Measurements from ENCODE around the gene MSH2.
"Not testable (repeated sequence)": the region's sequence is repeated elsewhere in the genome, so short reads cannot be mapped to it uniquely, and the experiment has no call there.

MSH2 gene

DNA sequence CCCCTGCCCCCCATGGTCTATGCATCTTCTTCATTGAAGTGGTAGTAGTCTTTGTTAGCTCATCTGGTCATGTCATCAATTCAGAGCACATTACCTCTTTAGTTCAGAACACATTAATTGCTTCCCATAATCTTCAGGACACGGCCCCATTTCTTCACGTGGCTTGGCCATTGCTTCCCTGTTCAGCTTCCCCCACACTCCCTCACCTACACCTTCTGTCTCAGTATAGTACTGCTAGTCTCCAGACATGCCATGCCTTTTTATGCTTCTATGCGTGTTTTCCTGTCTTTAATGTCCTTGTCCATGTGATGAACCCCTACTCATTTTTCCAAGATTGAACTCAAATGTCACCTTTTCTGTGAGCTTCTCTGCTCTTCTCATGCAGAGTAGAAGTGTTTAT, 35.1 kb downstream of the MSH2 start:
- Histone ChIP-seq H3K4me1 (ENCODE audit: control insufficient read depth, insufficient read depth, low read length) (no peaks in the 10 kb centered on the region), H3K4me3 (ENCODE audit: low read depth, low read length) (no peak overlapping the region), H3K9ac (ENCODE audit: low read depth, low read length) (no peak overlapping the region), H3K9me3 (ENCODE audit: control insufficient read depth, insufficient read depth, low read length) (no peaks in the 10 kb centered on the region), H3K27ac (ENCODE audit: low read depth, low read length) (no peak overlapping the region), H3K36me3 (ENCODE audit: control insufficient read depth, insufficient read depth, low read length) (peaks cover 72% of the 10 kb centered on the region), H3K27me3 (ENCODE audit: control insufficient read depth, insufficient read depth, low read length) (no peaks in the 10 kb centered on the region)

DNA sequence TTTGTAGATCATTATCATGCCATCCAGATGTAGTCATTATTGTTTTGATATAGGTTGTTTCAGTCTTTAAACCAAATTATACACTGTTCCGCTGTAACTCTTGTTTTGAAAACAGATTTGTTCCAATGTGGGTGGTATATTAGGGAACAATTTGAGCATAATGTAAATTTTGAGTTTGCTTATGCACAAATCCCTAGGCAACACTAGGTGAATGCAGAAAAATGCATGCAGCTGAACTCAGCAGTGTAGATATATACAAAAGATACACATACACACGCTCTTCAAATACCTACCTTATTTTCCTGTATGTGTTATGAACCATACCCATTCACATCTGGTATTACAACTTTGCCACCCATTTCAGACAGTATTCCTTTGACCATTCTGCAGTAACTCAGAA, 35.8 kb downstream of the MSH2 start:
- Histone ChIP-seq H3K27ac (ENCODE audit: low read depth, low read length) (no peak overlapping the region), H3K9me3 (ENCODE audit: control insufficient read depth, insufficient read depth, low read length) (no peaks in the 10 kb centered on the region), H3K4me3 (ENCODE audit: low read depth, low read length) (no peak overlapping the region), H3K27me3 (ENCODE audit: control insufficient read depth, insufficient read depth, low read length) (no peaks in the 10 kb centered on the region), H3K9ac (ENCODE audit: low read depth, low read length) (no peak overlapping the region), H3K4me1 (ENCODE audit: control insufficient read depth, insufficient read depth, low read length) (no peaks in the 10 kb centered on the region), H3K36me3 (ENCODE audit: control insufficient read depth, insufficient read depth, low read length) (peaks cover 78% of the 10 kb centered on the region)

DNA sequence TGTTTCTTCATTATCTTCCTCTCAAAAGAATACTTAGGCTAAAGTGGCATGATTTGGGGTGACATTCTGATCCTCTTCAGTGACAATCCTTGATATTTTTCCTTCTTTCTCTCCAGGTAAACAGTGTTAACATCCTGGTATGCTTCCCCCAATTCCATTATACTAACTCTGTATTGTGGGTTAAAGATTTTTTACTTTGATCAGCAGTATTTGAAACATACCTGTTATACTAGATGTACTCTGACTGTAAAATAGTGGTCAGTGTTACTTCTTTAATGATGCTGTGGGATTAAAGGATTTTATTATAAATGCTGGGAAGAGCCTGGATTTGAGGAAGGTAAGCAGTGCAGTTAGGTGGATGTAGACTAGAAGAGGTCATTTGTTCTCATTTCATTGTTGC, 48.8 kb downstream of the MSH2 start:
- no peak overlapping the region for H3K4me3 ChIP-seq (ENCODE audit: low read depth, low read length)
- no peak overlapping the region for H3K27ac ChIP-seq (ENCODE audit: low read depth, low read length)
- H3K27me3 ChIP-seq (ENCODE audit: control insufficient read depth, insufficient read depth, low read length) = no peaks in the 10 kb centered on the region
- H3K4me1 ChIP-seq (ENCODE audit: control insufficient read depth, insufficient read depth, low read length) = no peaks in the 10 kb centered on the region
- peaks cover 76% of the 10 kb centered on the region for H3K36me3 ChIP-seq (ENCODE audit: control insufficient read depth, insufficient read depth, low read length)
- H3K9me3 ChIP-seq (ENCODE audit: control insufficient read depth, insufficient read depth, low read length) = no peaks in the 10 kb centered on the region
- H3K9ac ChIP-seq (ENCODE audit: low read depth, low read length) = no peak overlapping the region

DNA sequence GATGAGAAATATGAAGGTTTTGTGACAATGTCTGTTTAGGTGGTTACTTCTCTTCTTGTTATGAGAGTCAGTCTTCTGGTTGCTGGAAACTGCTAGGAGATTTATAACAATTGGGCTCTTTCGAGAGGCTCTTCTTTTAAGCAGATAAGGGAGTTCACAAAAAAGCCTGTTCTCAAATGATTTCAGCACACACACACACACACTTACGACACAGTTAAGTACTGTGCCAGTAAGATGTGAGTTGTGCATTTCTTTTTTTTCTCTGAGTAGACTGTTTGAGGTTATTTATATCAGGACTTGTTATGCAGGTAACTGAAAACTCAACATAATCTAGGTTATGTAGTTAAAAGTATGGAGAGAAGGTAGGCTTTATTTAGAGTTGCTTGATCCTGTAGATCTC, 49.8 kb downstream of the MSH2 start:
- Histone ChIP-seq H3K27me3 (ENCODE audit: control insufficient read depth, insufficient read depth, low read length) (no peaks in the 10 kb centered on the region), H3K9ac (ENCODE audit: low read depth, low read length) (no peak overlapping the region), H3K36me3 (ENCODE audit: control insufficient read depth, insufficient read depth, low read length) (peaks cover 73% of the 10 kb centered on the region), H3K27ac (ENCODE audit: low read depth, low read length) (no peak overlapping the region), H3K4me3 (ENCODE audit: low read depth, low read length) (no peak overlapping the region), H3K9me3 (ENCODE audit: control insufficient read depth, insufficient read depth, low read length) (no peaks in the 10 kb centered on the region), H3K4me1 (ENCODE audit: control insufficient read depth, insufficient read depth, low read length) (no peaks in the 10 kb centered on the region)

GRCh38 chr2:47454818-47455217, 51.9 kb downstream of the MSH2 start:
- H3K4me1 ChIP-seq (ENCODE audit: control insufficient read depth, insufficient read depth, low read length); H3K9ac ChIP-seq (ENCODE audit: low read depth, low read length); H3K9me3 ChIP-seq (ENCODE audit: control insufficient read depth, insufficient read depth, low read length); H3K4me3 ChIP-seq (ENCODE audit: low read depth, low read length); H3K27ac ChIP-seq (ENCODE audit: low read depth, low read length); H3K27me3 ChIP-seq (ENCODE audit: control insufficient read depth, insufficient read depth, low read length): not testable (repeated sequence)
- H3K36me3 ChIP-seq (ENCODE audit: control insufficient read depth, insufficient read depth, low read length) = peaks cover 62% of the 10 kb centered on the region

GRCh38 chr2:47455411-47455810, 52.5 kb downstream of the MSH2 start:
- H3K9me3 ChIP-seq (ENCODE audit: control insufficient read depth, insufficient read depth, low read length) = no peaks in the 10 kb centered on the region
- peaks cover 67% of the 10 kb centered on the region for H3K36me3 ChIP-seq (ENCODE audit: control insufficient read depth, insufficient read depth, low read length)
- no peak overlapping the region for H3K27ac ChIP-seq (ENCODE audit: low read depth, low read length)
- no peak overlapping the region for H3K4me3 ChIP-seq (ENCODE audit: low read depth, low read length)
- H3K9ac ChIP-seq (ENCODE audit: low read depth, low read length) = no peak overlapping the region
- no peaks in the 10 kb centered on the region for H3K4me1 ChIP-seq (ENCODE audit: control insufficient read depth, insufficient read depth, low read length)
- H3K27me3 ChIP-seq (ENCODE audit: control insufficient read depth, insufficient read depth, low read length) = no peaks in the 10 kb centered on the region

DNA sequence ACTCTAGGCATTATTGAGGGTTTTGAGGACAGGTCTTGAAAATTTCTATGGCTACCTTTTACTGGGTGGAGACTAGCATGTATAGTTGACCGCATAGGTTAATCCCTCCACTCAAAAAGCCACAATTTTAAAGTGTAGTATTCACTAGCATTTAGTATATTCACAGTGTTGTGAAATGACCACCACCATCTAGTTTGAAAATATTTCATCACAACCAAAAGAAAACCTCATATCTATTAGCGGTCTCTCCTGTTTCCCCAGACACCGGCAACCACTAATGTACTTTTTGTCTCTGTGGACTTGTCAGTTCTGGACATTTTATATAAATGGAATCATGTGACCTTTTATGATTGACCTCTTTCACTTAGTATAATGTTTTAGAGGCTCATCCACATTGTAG, 53.9 kb downstream of the MSH2 start:
- Histone ChIP-seq H3K4me3 (ENCODE audit: low read depth, low read length) (no peak overlapping the region), H3K9me3 (ENCODE audit: control insufficient read depth, insufficient read depth, low read length) (no peaks in the 10 kb centered on the region), H3K36me3 (ENCODE audit: control insufficient read depth, insufficient read depth, low read length) (peaks cover 57% of the 10 kb centered on the region), H3K9ac (ENCODE audit: low read depth, low read length) (no peak overlapping the region), H3K27me3 (ENCODE audit: control insufficient read depth, insufficient read depth, low read length) (no peaks in the 10 kb centered on the region), H3K4me1 (ENCODE audit: control insufficient read depth, insufficient read depth, low read length) (no peaks in the 10 kb centered on the region), H3K27ac (ENCODE audit: low read depth, low read length) (no peak overlapping the region)

- Histone ChIP-seq H3K36me3 (ENCODE audit: control insufficient read depth, insufficient read depth, low read length) (peaks cover 58% of the 10 kb centered on the region), H3K9me3 (ENCODE audit: control insufficient read depth, insufficient read depth, low read length) (no peaks in the 10 kb centered on the region), H3K9ac (ENCODE audit: low read depth, low read length) (no peak overlapping the region), H3K4me3 (ENCODE audit: low read depth, low read length) (no peak overlapping the region), H3K27me3 (ENCODE audit: control insufficient read depth, insufficient read depth, low read length) (no peaks in the 10 kb centered on the region), H3K4me1 (ENCODE audit: control insufficient read depth, insufficient read depth, low read length) (no peaks in the 10 kb centered on the region), H3K27ac (ENCODE audit: low read depth, low read length) (no peak overlapping the region)
These were observed 54.3 kb downstream of the MSH2 start for GRCh38 chr2:47457268-47457667.

GRCh38 chr2:47459021-47459420, 56.1 kb downstream of the MSH2 start:
- H3K4me1 ChIP-seq (ENCODE audit: control insufficient read depth, insufficient read depth, low read length) = no peaks in the 10 kb centered on the region
- no peak overlapping the region for H3K27ac ChIP-seq (ENCODE audit: low read depth, low read length)
- no peak overlapping the region for H3K9ac ChIP-seq (ENCODE audit: low read depth, low read length)
- H3K9me3 ChIP-seq (ENCODE audit: control insufficient read depth, insufficient read depth, low read length) = no peaks in the 10 kb centered on the region
- H3K27me3 ChIP-seq (ENCODE audit: control insufficient read depth, insufficient read depth, low read length) = no peaks in the 10 kb centered on the region
- no peak overlapping the region for H3K4me3 ChIP-seq (ENCODE audit: low read depth, low read length)
- peaks cover 68% of the 10 kb centered on the region for H3K36me3 ChIP-seq (ENCODE audit: control insufficient read depth, insufficient read depth, low read length)

GRCh38 chr2:47460766-47461165, 57.8 kb downstream of the MSH2 start:
- Histone ChIP-seq H3K4me3 (ENCODE audit: low read depth, low read length) (no peak overlapping the region), H3K9ac (ENCODE audit: low read depth, low read length) (no peak overlapping the region), H3K4me1 (ENCODE audit: control insufficient read depth, insufficient read depth, low read length) (0 out of 2 replicates have a peak, but pooled peaks cover 2% of the 10 kb centered on the region), H3K36me3 (ENCODE audit: control insufficient read depth, insufficient read depth, low read length) (peaks cover 74% of the 10 kb centered on the region), H3K9me3 (ENCODE audit: control insufficient read depth, insufficient read depth, low read length) (no peaks in the 10 kb centered on the region), H3K27me3 (ENCODE audit: control insufficient read depth, insufficient read depth, low read length) (no peaks in the 10 kb centered on the region), H3K27ac (ENCODE audit: low read depth, low read length) (no peak overlapping the region)

- H3K27me3 ChIP-seq (ENCODE audit: control insufficient read depth, insufficient read depth, low read length) = no peaks in the 10 kb centered on the region
- no peak overlapping the region for H3K27ac ChIP-seq (ENCODE audit: low read depth, low read length)
- H3K4me1 ChIP-seq (ENCODE audit: control insufficient read depth, insufficient read depth, low read length) = no peaks in the 10 kb centered on the region
- no peaks in the 10 kb centered on the region for H3K9me3 ChIP-seq (ENCODE audit: control insufficient read depth, insufficient read depth, low read length)
- H3K4me3 ChIP-seq (ENCODE audit: low read depth, low read length) = no peak overlapping the region
- peaks cover 95% of the 10 kb centered on the region for H3K36me3 ChIP-seq (ENCODE audit: control insufficient read depth, insufficient read depth, low read length)
- H3K9ac ChIP-seq (ENCODE audit: low read depth, low read length) = no peak overlapping the region
These were observed 68.6 kb downstream of the MSH2 start for GRCh38 chr2:47471429-47472116.

Measured in HUES48 (cell line).